ENCODE data around the gene CDK12.

CDK12 gene

GRCh38 chr17:39582658-39583057, 121.4 kb downstream of the CDK12 start:
- no peak for DNase-seq (ENCODE audit: low read depth)

Measured in amniotic epithelial cell (primary cell).